H1 (cell line): ENCODE results near the gene PTPN22. TPM values are rescaled to one million over a fixed set of nuclear protein-coding genes. Genes with fewer than 3 reads are reported as not detected.

Experiments used
- CBX5 ChIP-seq: fragments of 300-800, 300-1000 bp; sonication (generic); IDR thresholded peaks from 2 replicates; pipeline ENCODE4 v1.7.1; 2016; ENCODE audit warnings: antibody characterized with exemption, low read length, low read depth
- CREB1 ChIP-seq: IDR thresholded peaks from 2 replicates; pipeline ENCODE4 v1.6.1; 2012; ENCODE audit warnings: inconsistent platforms
- CTBP2 ChIP-seq: IDR thresholded peaks from 2 replicates; pipeline ENCODE4 v1.7.0; 2011; ENCODE audit warnings: borderline replicate concordance, mild to moderate bottlenecking, moderate library complexity, mixed read lengths, low read length; ENCODE audit not compliant: insufficient read depth, insufficient read length
- KDM1A ChIP-seq: fragments of 200-600, 300-600 bp; sonication (generic); IDR thresholded peaks from 2 replicates; pipeline ENCODE4 v1.7.1; 2016; ENCODE audit warnings: mild to moderate bottlenecking, low read length, borderline replicate concordance
- RBBP5 ChIP-seq: IDR thresholded peaks from 2 replicates; pipeline ENCODE4 v1.7.1; 2012; ENCODE audit warnings: low read depth, mild to moderate bottlenecking, inconsistent platforms, low read length, moderate library complexity, borderline replicate concordance
- RFX5 ChIP-seq: IDR thresholded peaks from 2 replicates; pipeline ENCODE4 v1.6.1; 2011; ENCODE audit warnings: low read depth, low read length, improper control_type of control experiment, borderline replicate concordance
- TCF12 ChIP-seq: IDR thresholded peaks from 2 replicates; pipeline ENCODE4 v1.6.1; 2011; ENCODE audit warnings: low read depth, mild to moderate bottlenecking, low read length
- polyA plus RNA-seq, 7 experiments: library from polyadenylated mRNA; depleted of rRNA in 3 of 7; stranded (reverse) in 5 of 7; unstranded in 2 of 7; fragments of >200 nt in 5 of 7; fragments of 200-250 nt in 2 of 7; gene quantifications; 1 replicate in 5 of 7; 2 replicates in 1 of 7; 4 replicates in 1 of 7; pipeline versions ENCODE4 v1.2.1 to v1.2.3, GENCODE V29; 2011 to 2013; ENCODE audit warnings: missing spikeins in 2 of 7, mixed read lengths in 2 of 7
- total RNA-seq: library from RNA; stranded (reverse); fragmentation: NEBNext Ultra II Directional; extraction: Animal tissue kit (Norgen Biotek cat#: 25700); gene quantifications from 2 replicates; pipeline ENCODE4 v1.2.1, GENCODE V29; 2021

The PTPN22 gene
- total and polyA plus RNA-seq, 2 of the 8 experiments (the other 6 are each of a cell fraction or from before 2014, with no cell fraction given) = not detected

DNA sequence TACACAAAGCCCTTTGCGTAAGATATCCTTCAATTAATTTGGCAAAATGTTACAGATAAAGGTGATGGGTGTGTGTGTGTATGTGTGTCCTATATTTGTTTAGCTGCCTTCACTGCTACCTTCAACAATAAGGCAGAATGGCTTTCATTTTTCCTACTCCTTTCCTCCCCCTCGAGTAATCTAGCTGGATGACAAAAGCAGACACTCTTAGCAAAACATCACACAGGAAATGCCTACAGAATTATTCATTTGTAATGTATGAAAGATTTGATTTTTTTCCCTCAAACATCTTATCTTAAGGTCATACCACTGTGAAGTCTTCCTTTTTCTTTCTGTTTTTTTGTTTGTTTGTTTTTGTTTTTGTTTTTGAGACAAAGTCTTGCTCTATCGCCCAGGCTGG, 10.6 kb downstream of the PTPN22 start (continued):
- TF ChIP-seq CBX5 (no peak), RBBP5 (no peak), CTBP2 (no peak), KDM1A (no peak), RFX5 (no peak), CREB1 (no peak), TCF12 (no peak)
